ENCODE measurements around the gene MACROD1.

Gene MACROD1

DNA sequence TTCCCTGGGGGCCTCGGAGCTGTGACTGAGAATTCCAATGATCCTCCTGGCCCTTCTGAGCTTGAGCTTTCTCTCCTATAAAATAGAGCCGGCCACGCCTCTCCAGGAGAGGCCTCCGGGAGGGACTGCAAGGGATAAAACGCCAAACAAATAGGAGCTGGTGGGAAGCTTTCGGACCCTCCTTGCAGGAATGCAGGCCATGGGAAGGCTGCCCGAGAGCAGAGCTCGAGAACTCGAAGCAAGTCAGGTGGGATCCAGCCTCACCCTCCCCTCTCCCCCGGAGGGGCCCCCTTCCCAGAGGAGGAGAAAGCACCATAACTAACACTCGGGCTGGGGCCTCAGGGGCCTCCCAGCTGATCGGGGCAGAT is 95.6 kb downstream of the MACROD1 start:
- no peaks in the 10 kb centered on the region for H3K36me3 ChIP-seq (ENCODE audit: insufficient read depth, low read length)
- H3K4me1 ChIP-seq (ENCODE audit: insufficient read depth, low read length), result peaks cover 2% of the 10 kb centered on the region; the same call in 1 of the 2 replicates
- no peaks in the 10 kb centered on the region for H3K9me3 ChIP-seq (ENCODE audit: control insufficient read depth, insufficient read depth, low read length)
- H3K9ac ChIP-seq (ENCODE audit: low read depth, low read length), result no peak overlapping the region

DNA sequence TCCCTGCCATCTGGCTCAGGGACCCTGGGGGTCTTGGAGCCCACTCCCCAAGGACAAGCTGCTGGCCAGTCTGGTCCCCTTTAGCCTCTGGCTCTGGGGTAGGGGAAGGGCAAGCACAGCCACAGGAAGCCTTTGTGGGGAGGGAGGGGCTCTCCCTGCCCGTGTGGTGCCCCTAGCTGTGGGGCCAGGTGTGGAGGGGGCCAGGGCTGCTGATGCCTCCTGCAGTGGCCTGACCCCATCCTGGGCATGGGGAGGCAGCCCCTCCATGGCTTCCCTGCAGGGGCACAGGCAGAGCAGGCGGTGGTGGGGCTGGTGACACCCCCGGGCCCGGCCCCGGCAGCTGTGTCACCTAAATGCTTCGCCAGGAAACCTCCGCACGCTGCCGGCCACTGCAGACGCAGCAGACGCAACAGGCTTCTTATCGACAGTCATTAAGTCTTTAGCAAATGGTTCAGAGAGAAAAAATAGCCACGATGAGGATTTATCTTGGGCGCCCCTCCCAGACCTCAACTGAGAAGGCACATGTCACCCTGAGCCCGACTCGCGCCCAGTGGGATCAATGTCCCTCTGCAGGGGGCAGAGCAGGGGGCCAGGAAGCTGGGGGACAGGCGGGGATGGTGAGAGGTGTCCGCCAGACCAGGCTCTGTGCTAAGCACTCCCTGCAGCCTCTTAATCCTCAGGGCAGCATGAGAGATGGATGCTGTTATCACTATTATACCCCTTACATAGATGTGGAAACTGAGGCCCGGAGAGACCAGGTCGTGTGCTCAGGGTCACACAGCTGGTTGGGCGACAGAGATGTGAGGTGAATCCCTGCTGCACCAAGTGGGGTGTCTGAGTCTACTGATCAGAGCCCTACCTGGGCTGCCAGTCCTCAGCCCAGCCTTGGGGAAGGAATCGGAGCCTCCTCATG is 96.3 kb downstream of the MACROD1 start:
- Histone ChIP-seq H3K4me1 (ENCODE audit: insufficient read depth, low read length) (peaks cover 2% of the 10 kb centered on the region; the same call in 1 of the 2 replicates), H3K9me3 (ENCODE audit: control insufficient read depth, insufficient read depth, low read length) (no peaks in the 10 kb centered on the region)

DNA sequence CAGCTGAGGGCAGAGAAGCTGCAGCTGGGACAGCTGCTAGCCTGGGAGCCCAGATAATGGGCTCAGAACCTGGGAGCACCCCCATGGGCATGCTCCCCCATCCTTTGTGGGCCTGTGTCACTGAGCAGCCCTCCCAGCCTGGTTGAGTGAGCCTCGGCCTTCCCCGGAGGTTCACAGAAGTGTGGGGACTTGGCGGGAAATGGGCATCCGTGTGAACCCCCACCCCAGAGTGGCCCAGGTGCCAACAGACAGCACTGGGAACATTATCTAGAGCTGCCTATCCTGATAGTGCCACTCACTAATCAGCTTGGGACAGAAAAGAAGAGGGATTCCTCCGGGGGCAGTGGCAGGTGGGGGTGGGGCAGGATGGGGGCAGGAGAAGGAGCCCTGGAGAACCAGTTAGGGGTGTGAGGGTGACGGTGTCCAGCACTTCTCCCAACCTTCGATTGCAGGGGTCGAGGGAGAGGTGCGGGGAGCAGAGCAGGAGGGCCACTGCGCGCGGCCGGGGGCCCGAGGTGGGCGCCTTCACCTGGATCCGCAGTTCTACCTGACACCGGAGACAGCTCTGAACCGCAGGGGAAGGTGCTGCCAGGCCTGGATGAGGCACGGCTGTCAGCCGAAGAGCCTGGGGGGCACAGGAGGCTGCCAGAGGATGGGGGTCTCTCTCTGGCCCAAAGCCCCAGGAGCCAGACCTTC is 97.1 kb downstream of the MACROD1 start:
- H3K9ac ChIP-seq (ENCODE audit: low read depth, low read length), result no peak overlapping the region

More for the DNA sequence above, 96.3 kb downstream of the MACROD1 start:
- no peaks in the 10 kb centered on the region for H3K36me3 ChIP-seq (ENCODE audit: insufficient read depth, low read length)
- H3K9ac ChIP-seq (ENCODE audit: low read depth, low read length), result no peak overlapping the region

DNA sequence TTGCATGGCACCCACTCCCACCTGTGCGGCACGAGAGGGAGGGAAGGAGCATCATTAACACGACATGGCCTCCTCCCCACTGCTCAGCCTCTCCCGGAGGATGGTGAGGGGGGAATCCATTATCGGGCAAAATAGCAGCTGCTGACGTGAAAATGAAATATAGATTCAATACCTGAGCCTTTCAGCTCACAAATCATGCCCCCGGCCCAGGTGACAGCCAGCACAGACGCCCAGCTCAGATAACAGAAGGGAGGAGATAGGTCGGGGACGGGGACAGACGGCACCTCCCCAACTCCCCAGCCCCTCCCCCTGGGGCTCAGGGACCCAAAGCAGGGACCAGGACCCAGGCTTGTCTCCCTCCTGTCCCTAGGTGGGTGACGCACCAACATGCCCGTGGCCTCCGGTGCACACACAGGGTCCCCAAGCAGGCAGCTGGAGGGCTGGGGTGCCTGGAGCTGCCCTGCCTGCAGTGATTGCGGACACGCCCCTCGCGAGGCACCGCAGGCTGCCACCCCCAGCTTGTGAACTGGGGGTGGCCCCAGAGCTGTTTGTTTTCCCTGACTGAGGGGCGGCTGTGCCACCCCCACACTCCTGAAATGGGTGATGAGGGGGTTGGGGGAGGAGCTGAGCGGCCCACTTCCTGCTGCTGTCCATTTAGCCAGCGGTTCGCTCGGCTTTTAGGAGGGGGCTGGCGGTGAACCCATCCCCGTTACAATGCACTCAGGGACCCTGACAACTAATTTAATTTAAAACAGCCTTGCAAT is 98.5 kb downstream of the MACROD1 start:
- no peaks in the 10 kb centered on the region for H3K36me3 ChIP-seq (ENCODE audit: insufficient read depth, low read length)
- H3K4me1 ChIP-seq (ENCODE audit: insufficient read depth, low read length), result peaks cover 2% of the 10 kb centered on the region; the same call in 1 of the 2 replicates
- no peaks in the 10 kb centered on the region for H3K9me3 ChIP-seq (ENCODE audit: control insufficient read depth, insufficient read depth, low read length)
- H3K9ac ChIP-seq (ENCODE audit: low read depth, low read length), result no peak overlapping the region

More for the DNA sequence above, 97.1 kb downstream of the MACROD1 start:
- H3K4me1 ChIP-seq (ENCODE audit: insufficient read depth, low read length), result peaks cover 2% of the 10 kb centered on the region; the same call in 1 of the 2 replicates
- no peaks in the 10 kb centered on the region for H3K36me3 ChIP-seq (ENCODE audit: insufficient read depth, low read length)
- H3K9me3 ChIP-seq (ENCODE audit: control insufficient read depth, insufficient read depth, low read length), result no peaks in the 10 kb centered on the region

DNA sequence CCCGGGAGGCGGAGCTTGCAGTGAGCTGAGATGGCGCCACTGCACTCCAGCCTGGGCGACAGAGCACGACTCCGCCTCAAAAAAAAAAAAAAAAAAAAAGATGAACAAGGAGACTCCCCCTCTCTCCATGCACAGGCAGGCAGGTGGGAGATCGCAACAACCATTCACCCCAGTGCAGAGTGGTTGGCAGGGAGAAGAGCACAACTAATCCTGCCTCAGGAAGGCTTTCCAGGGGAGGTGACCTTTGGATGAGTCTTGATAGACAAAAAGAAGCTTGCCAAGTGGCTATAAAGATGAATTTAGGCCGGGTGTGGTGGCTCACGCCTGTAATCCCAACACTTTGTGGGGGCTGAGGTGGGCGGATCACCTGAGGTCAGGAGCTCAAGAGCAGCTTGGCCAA is 100.2 kb downstream of the MACROD1 start:
- H3K9me3 ChIP-seq (ENCODE audit: control insufficient read depth, insufficient read depth, low read length), result no peaks in the 10 kb centered on the region
- peaks cover 2% of the 10 kb centered on the region; the same call in 1 of the 2 replicates for H3K4me1 ChIP-seq (ENCODE audit: insufficient read depth, low read length)
- no peaks in the 10 kb centered on the region for H3K36me3 ChIP-seq (ENCODE audit: insufficient read depth, low read length)

DNA sequence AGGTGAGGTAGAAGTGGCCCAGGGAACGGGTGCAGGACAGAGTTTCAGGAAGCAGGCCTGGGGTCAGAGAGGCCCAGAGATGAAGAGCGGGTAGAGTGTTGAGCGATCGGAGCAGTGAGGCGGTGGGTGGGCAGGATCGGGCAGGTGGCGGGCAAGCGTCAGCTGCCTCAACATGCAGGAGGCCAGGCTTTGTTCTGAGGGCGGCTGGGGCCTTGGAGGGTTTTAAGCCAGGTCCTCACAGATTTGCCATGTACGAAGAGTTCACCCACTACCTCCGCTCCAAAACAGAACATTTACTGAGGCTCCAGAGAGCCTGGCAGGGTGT is 100.8 kb downstream of the MACROD1 start:
- Histone ChIP-seq H3K4me1 (ENCODE audit: insufficient read depth, low read length) (peaks cover 2% of the 10 kb centered on the region; the same call in 1 of the 2 replicates), H3K9me3 (ENCODE audit: control insufficient read depth, insufficient read depth, low read length) (no peaks in the 10 kb centered on the region), H3K36me3 (ENCODE audit: insufficient read depth, low read length) (no peaks in the 10 kb centered on the region), H3K9ac (ENCODE audit: low read depth, low read length) (no peak overlapping the region)

More for the DNA sequence above, 100.2 kb downstream of the MACROD1 start:
- no peak overlapping the region for H3K9ac ChIP-seq (ENCODE audit: low read depth, low read length)

DNA sequence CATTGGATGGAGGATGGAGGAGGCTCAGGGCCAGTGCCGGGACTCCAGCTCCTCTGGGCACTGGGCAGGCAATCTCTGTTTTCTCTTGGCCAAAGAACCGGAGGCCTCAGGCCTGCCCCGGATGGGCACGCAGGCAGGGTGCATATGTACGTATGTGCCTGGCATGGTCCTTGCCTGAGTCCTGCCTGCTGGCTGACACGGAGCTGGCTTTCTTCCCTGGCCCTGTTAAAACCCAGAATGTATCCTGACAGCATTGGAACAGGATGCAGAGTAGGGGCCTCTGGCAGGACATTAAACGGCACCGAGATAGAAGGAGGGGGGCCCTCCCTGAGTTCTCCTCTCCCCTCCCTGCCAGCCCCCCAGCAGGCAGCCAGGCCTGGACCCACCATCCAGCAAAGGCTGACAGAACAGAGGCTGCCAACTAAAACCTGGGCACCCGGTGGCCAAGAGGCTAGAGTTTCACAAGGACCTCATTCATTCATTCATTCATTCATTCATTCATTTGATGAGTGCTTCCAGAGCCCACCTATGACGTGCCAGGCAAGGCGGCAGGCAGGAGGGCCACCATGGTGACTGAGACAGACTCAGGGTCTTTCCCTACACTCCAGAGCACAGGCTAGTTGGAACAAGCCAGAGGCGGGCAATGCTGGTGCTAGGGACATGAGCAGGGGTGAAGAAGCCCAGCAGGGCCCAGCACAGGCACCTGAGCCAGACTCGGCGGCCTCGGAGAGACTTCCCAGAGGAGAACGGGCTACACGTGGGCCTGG is 101.4 kb downstream of the MACROD1 start:
- peaks cover 2% of the 10 kb centered on the region; the same call in 1 of the 2 replicates for H3K4me1 ChIP-seq (ENCODE audit: insufficient read depth, low read length)
- no peak overlapping the region for H3K9ac ChIP-seq (ENCODE audit: low read depth, low read length)
- no peaks in the 10 kb centered on the region for H3K9me3 ChIP-seq (ENCODE audit: control insufficient read depth, insufficient read depth, low read length)
- no peaks in the 10 kb centered on the region for H3K36me3 ChIP-seq (ENCODE audit: insufficient read depth, low read length)

DNA sequence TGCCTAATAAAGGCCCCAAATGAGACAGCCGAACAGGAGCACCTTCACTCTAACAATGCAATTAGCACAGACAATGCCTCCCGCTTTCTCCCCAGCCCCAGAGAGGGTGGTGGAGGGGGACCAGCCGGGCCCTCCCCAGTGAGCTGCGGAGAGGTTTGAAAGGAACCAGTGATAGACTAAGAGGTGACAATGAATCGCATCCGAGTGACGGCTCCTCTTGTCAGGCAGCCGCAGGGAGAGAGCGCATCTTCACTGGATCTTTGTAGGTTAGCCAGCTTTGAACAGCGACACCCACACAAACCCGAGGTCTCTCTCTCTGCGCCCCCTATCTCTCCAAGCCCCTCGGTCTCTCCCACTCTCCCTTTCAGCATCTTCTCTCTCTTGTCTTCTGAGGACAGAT is 102.1 kb downstream of the MACROD1 start:
- no peaks in the 10 kb centered on the region for H3K36me3 ChIP-seq (ENCODE audit: insufficient read depth, low read length)
- H3K9ac ChIP-seq (ENCODE audit: low read depth, low read length), result no peak overlapping the region
- peaks cover 2% of the 10 kb centered on the region; the same call in 1 of the 2 replicates for H3K4me1 ChIP-seq (ENCODE audit: insufficient read depth, low read length)
- H3K9me3 ChIP-seq (ENCODE audit: control insufficient read depth, insufficient read depth, low read length), result no peaks in the 10 kb centered on the region

DNA sequence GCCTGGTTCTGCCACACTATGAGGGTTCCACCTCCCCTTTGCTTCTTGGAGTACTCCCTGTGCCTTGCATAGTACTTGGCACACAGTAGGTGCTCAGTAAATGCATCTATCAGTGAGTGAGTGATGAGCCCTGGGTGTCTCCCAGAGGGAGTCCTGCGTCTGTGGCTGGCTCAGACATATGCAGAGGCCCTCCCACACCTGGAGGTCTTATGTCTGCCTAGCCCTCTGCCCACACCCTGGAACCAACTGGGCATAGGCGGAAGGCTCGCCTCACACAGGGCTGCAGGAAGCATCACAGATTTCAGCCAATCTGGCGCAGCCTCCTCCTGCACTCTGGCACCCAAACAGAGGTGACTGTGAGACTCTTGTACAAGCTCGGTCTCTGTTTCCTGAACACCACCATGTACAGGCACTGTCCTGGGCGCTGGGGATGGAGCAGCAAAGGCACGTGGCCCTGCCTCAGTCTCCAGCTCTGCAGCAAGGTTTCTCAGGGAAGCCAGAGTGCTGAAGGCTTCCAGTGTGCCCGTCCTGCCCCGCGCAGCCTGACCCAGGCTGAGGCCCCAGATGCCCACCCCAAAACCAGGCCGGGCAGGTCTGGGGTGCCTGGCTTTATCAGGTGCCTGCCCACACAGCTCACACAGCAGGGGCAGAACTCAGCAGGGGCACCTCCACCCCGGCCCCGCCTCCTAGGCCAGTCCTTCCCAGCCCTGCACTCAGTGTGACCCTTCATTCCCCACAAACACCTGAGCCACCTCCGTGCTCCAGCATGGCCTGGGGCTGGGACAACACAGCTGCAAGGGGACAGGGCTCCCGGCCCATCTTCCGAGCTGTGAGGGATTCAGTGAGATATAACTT is 103.5 kb downstream of the MACROD1 start:
- no peaks in the 10 kb centered on the region for H3K36me3 ChIP-seq (ENCODE audit: insufficient read depth, low read length)
- no peak overlapping the region for H3K9ac ChIP-seq (ENCODE audit: low read depth, low read length)
- H3K4me1 ChIP-seq (ENCODE audit: insufficient read depth, low read length), result no peaks in the 10 kb centered on the region; the same call in 1 of the 2 replicates
- no peaks in the 10 kb centered on the region for H3K9me3 ChIP-seq (ENCODE audit: control insufficient read depth, insufficient read depth, low read length)

DNA sequence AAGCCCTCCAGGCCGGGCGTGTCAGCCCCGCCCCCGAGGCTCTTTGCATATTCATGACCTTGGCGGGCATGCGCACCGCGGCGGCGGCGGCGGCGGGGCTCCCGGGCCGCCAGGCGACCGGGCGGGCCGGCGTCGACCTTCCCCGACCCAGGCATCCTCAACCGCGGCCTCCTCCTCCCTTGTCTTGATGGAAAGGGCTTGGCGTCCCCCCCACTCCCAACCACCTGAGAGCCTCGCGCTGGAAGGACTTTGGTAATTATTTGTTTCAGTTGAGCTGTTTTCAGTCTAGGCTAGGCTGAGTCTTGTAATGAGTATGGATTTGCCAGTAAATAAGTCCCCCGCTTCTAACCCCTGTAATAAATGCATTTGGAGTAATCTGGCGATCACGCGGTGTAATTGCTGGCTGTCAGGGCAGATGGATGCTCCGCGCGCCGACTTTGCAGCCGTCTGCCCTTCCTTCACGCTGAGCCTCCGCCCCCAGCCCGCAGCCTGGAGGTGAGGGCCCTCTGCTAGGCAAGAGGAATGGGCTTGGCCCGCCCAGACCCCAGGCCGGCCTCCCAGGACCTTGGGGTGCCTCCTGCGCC is 105.0 kb downstream of the MACROD1 start:
- H3K36me3 ChIP-seq (ENCODE audit: insufficient read depth, low read length), result no peaks in the 10 kb centered on the region
- no peaks in the 10 kb centered on the region; the same call in 1 of the 2 replicates for H3K4me1 ChIP-seq (ENCODE audit: insufficient read depth, low read length)
- no peaks in the 10 kb centered on the region for H3K9me3 ChIP-seq (ENCODE audit: control insufficient read depth, insufficient read depth, low read length)
- H3K9ac ChIP-seq (ENCODE audit: low read depth, low read length), result peak overlapping the region; percentile 65

DNA sequence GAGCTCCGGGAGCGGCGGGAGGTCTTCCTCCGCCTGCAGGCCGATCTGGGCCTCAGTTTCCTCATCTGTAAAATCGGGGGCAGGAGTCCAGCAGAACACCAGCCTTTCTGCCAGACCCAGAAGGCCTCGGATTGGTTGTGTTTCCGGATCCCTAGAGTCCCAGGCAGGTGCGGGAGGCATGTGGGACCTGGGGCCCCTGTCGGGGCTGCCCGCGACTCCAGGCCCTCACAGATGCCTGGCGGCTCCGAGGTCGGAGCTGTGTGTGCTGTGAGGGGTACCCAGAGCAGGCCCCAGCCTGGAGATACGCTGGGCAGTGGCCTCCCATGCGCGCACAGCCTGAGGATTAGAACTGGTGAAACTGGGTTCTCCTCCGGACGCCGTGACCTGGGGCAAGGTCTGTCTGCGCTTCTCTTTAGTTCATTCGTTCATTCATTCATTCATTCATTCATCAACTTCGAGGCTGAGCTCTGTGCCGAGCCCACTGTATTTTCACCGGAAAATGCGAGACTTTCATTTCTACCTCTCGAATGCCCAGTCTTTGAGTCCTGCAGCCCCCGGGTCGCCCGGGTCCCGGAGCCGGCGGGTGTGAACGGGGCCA is 105.6 kb downstream of the MACROD1 start:
- Histone ChIP-seq H3K9me3 (ENCODE audit: control insufficient read depth, insufficient read depth, low read length) (no peaks in the 10 kb centered on the region), H3K9ac (ENCODE audit: low read depth, low read length) (peak overlapping the region; percentile 65; the same call in 1 of the 2 replicates), H3K36me3 (ENCODE audit: insufficient read depth, low read length) (no peaks in the 10 kb centered on the region), H3K4me1 (ENCODE audit: insufficient read depth, low read length) (peaks cover 2% of the 10 kb centered on the region; the same call in 1 of the 2 replicates)

DNA sequence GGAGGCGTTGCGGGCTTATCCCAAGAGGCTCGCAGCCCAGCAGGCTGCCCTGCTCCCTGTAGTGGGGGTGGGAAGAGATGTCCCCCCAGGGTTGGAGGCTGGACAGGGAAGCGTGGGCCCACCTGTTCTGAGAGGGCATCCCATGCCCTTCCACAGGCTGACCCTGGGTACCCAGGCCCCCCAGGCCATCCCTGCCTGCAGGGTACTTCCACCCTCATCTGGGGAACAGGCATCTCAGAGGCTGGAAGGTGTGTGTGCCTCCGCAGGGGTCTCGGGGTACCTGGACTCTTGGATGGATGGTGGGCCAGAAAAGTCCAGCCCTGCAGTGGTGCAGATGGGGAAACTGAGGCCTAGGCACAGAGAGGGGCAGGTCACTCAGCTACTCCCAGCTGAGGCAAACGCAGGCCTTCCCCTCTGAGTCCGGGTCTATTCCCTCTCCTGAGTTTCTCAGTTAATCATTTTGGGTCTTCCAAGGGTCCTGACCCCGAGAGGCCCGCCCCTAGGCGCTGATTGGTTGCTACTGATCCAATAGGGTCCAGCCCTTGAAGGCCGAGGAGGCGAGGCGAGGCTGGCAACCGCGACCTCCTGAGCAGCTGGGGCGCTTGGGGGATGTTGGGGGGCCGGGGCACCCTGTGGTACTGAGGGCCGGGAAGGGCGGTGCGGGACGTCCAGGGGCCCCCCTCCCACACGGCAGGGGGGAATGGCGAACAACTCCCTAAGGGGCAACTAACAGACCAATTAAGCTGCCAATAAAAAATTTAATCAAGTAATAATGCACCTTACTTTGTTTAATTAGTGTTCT is 106.4 kb downstream of the MACROD1 start:
- Histone ChIP-seq H3K9me3 (ENCODE audit: control insufficient read depth, insufficient read depth, low read length) (no peaks in the 10 kb centered on the region), H3K4me1 (ENCODE audit: insufficient read depth, low read length) (peaks cover 9% of the 10 kb centered on the region; the same call in 1 of the 2 replicates), H3K9ac (ENCODE audit: low read depth, low read length) (peak overlapping the region; percentile 65; the same call in 1 of the 2 replicates), H3K36me3 (ENCODE audit: insufficient read depth, low read length) (no peaks in the 10 kb centered on the region)

All from ES-I3 (cell line).